SK-N-SH (cell line): ENCODE results near the gene CPEB3. TPM values are rescaled to one million over a fixed set of nuclear protein-coding genes. Genes with fewer than 3 reads are reported as not detected.

ENCODE experiments used
- CTCF ChIA-PET: fragments of 300-600, 350-600 bp; formaldehyde crosslinking; extraction: SDS; loops from one replicate; lab custom pipeline; 2021; lab: Yijun Ruan, JAX
- POLR2A ChIA-PET: fragments of 350-600 bp; sonication (Branson Sonifier 250); formaldehyde crosslinking; extraction: SDS; loops from one replicate; lab custom pipeline; 2020; ENCODE audit warnings: antibody characterized with exemption, inconsistent platforms; lab: Yijun Ruan, JAX
- DNase-seq: peaks from one replicate; pipeline ENCODE4 v3.0.0; 2012
- H2AFZ ChIP-seq: fragments of 200-600 bp; sonication (generic); 2 replicates; pipeline ENCODE4 v1.8.1; 2016; ENCODE audit warnings: antibody characterized with exemption, mild to moderate bottlenecking, low read depth
- H3F3A ChIP-seq: fragments of 200-600 bp; sonication (generic); replicated peaks from 2 replicates; pipeline ENCODE3; 2016; ENCODE audit warnings: antibody characterized with exemption, mild to moderate bottlenecking; ENCODE audit not compliant: insufficient read depth
- H3K27ac ChIP-seq, 2 experiments: fragments of 200-500 bp in 1 of 2; fragments of 200-600 bp in 1 of 2; sonication (Bioruptor generic) in 1 of 2; sonication (generic), shearing (Covaris generic) in 1 of 2; 2 replicates each; pipeline versions ENCODE4 v1.5.1 to v1.6.1; 2014 to 2016; ENCODE audit warnings: low read depth in 2 of 2, inconsistent platforms in 1 of 2, low read length in 1 of 2, mild to moderate bottlenecking in 1 of 2, mixed read lengths in 1 of 2
- H3K27me3 ChIP-seq: fragments of 200-600 bp; sonication (generic), shearing (Covaris generic); 2 replicates; pipeline ENCODE4 v1.6.1; 2016; ENCODE audit warnings: mixed run types; ENCODE audit not compliant: insufficient read depth
- H3K36me3 ChIP-seq, 2 experiments: fragments of 200-500 bp in 1 of 2; fragments of 200-600 bp in 1 of 2; sonication (Bioruptor generic) in 1 of 2; sonication (generic) in 1 of 2; replicated peaks in 1 of 2; 2 replicates each; pipeline versions ENCODE3 to v1.5.1; 2014 to 2016; ENCODE audit warnings: low read length in 1 of 2, mild to moderate bottlenecking in 1 of 2; ENCODE audit not compliant: insufficient read depth in 2 of 2, control insufficient read depth in 1 of 2
- H3K4me1 ChIP-seq, 2 experiments: fragments of 200-500 bp in 1 of 2; fragments of 200-600 bp in 1 of 2; sonication (Bioruptor generic) in 1 of 2; sonication (generic), shearing (Covaris generic) in 1 of 2; 2 replicates each; pipeline versions ENCODE4 v1.5.1 to v1.6.1; 2014 to 2016; ENCODE audit warnings: low read depth in 1 of 2, low read length in 1 of 2, mixed run types in 1 of 2; ENCODE audit not compliant: insufficient read depth in 2 of 2, control insufficient read depth in 1 of 2
- H3K4me2 ChIP-seq: fragments of 200-600 bp; sonication (generic), shearing (Covaris generic); 2 replicates; pipeline ENCODE4 v1.6.1; 2017; ENCODE audit warnings: mixed run types
- H3K4me3 ChIP-seq, 2 experiments: fragments of 200-500 bp in 1 of 2; fragments of 200-600 bp in 1 of 2; sonication (Bioruptor generic) in 1 of 2; sonication (generic), shearing (Covaris generic) in 1 of 2; 2 replicates each; pipeline versions ENCODE4 v1.5.1 to v1.8.1; 2014 to 2016; ENCODE audit warnings: low read depth in 2 of 2, inconsistent platforms in 1 of 2, low read length in 1 of 2, mild to moderate bottlenecking in 1 of 2, mixed read lengths in 1 of 2, moderate library complexity in 1 of 2
- H3K79me2 ChIP-seq: fragments of 200-600 bp; sonication (generic); 2 replicates; pipeline ENCODE4 v1.8.1; 2017; ENCODE audit warnings: mild to moderate bottlenecking; ENCODE audit not compliant: insufficient read depth
- H3K9ac ChIP-seq: fragments of 200-600 bp; sonication (generic); 2 replicates; pipeline ENCODE4 v1.6.1; 2017; ENCODE audit warnings: mixed run types
- H3K9me2 ChIP-seq: fragments of 200-600 bp; sonication (generic); 2 replicates; pipeline ENCODE4 v1.6.1; 2017; ENCODE audit warnings: mixed run types
- H3K9me3 ChIP-seq: fragments of 200-600 bp; sonication (generic); 2 replicates; pipeline ENCODE4 v1.6.1; 2017; ENCODE audit warnings: mixed run types, mild to moderate bottlenecking, moderate library complexity
- H4K20me1 ChIP-seq: fragments of 200-600 bp; sonication (generic); 2 replicates; pipeline ENCODE4 v1.6.1; 2017; ENCODE audit warnings: mild to moderate bottlenecking, mixed run types; ENCODE audit not compliant: insufficient read depth
- CTCF ChIP-seq: fragments of 200-600 bp; sonication (generic); IDR thresholded peaks from 2 replicates; pipeline ENCODE4 v1.6.1; 2017; ENCODE audit warnings: antibody characterized with exemption, mild to moderate bottlenecking, moderate library complexity
- ELF1 ChIP-seq: IDR thresholded peaks from 2 replicates; pipeline ENCODE4 v1.4.0; 2012
- EZH2phosphoT487 ChIP-seq: fragments of 200-600 bp; sonication (generic); IDR thresholded peaks from 2 replicates; pipeline ENCODE4 v1.6.1; 2017; ENCODE audit warnings: low read depth, mixed run types, mild to moderate bottlenecking, antibody characterized with exemption, moderate library complexity, borderline replicate concordance
- FOXJ3 ChIP-seq: sonication (generic); formaldehyde crosslinking; IDR thresholded peaks from 2 replicates; pipeline ENCODE4 v1.5.1; 2020; ENCODE audit warnings: mild to moderate bottlenecking, missing genetic modification reagents
- GABPA ChIP-seq: IDR thresholded peaks from 2 replicates; pipeline ENCODE4 v1.4.0; 2012; ENCODE audit warnings: low read depth, mild to moderate bottlenecking
- JUND ChIP-seq: IDR thresholded peaks from 2 replicates; pipeline ENCODE4 v1.4.0; 2012
- MXI1 ChIP-seq: IDR thresholded peaks from 2 replicates; pipeline ENCODE4 v1.6.1; 2012; ENCODE audit warnings: mild to moderate bottlenecking, low read depth, low read length, improper control_type of control experiment
- POLR2AphosphoS5 ChIP-seq: IDR thresholded peaks from 2 replicates; pipeline ENCODE4 v1.6.1; 2012; ENCODE audit warnings: low read depth, low read length
- REST ChIP-seq: IDR thresholded peaks from 2 replicates; pipeline ENCODE4 v1.6.1; 2012; ENCODE audit warnings: mild to moderate bottlenecking, low read depth, low read length, moderate library complexity
- TCF12 ChIP-seq: IDR thresholded peaks from 2 replicates; pipeline ENCODE4 v1.4.0; 2012
- USF1 ChIP-seq: IDR thresholded peaks from 2 replicates; pipeline ENCODE4 v1.4.0; 2012; ENCODE audit warnings: low read depth, borderline replicate concordance
- YY1 ChIP-seq: IDR thresholded peaks from 2 replicates; pipeline ENCODE4 v1.4.0; 2012; ENCODE audit warnings: low read depth, mild to moderate bottlenecking
- WGBS: methylation state at CpG from one replicate; pipeline ENCODE4 v1.1.6; 2017; ENCODE audit warnings: low lambda C conversion rate; 5-methylcytosine and 5-hydroxymethylcytosine counted together
- polyA plus RNA-seq, 3 experiments: library from polyadenylated mRNA; depleted of rRNA; stranded (reverse); fragments of >200 nt; gene quantifications; 2 replicates each; pipeline ENCODE4 v1.2.3, GENCODE V29; 2012
- small RNA-seq, 7 experiments: library from RNA; depleted of rRNA; stranded (forward); fragments of <200 nt; gene quantifications; one replicate each; pipeline ENCODE3, GENCODE V24; 2012

The CPEB3 gene
- polyA plus RNA-seq, 1 of the 3 experiments (the other 2 are of a cell fraction), result 0.36 TPM

- H3K27me3 ChIP-seq, result no peaks in the 10 kb centered on the region
- H3K27ac ChIP-seq, result no peak overlapping the region
- peaks cover 2% of the 10 kb centered on the region for H3F3A ChIP-seq
- no peaks in the 10 kb centered on the region for H3K9me2 ChIP-seq
- H3K36me3 ChIP-seq, result peaks cover 24 to 54% of the 10 kb centered on the region in 2 experiments
- H3K79me2 ChIP-seq, result no peaks in the 10 kb centered on the region
- DNase-seq, result no peak
- H3K9me3 ChIP-seq, result no peaks in the 10 kb centered on the region
- TF ChIP-seq MXI1 (no peak), YY1 (no peak), CTCF (no peak), EZH2phosphoT487 (no peak), JUND (no peak), GABPA (no peak), POLR2AphosphoS5 (no peak), TCF12 (no peak), USF1 (no peak), REST (no peak), FOXJ3 (CRISPR knock-in tag) (no peak), ELF1 (no peak)
- no peak overlapping the region for H3K4me3 ChIP-seq
- H3K4me1 ChIP-seq, result no peaks in the 10 kb centered on the region
- no peak overlapping the region for H3K9ac ChIP-seq
- WGBS, result 99% methylated on average over 3 of the region's 3 CpGs
- H3K4me2 ChIP-seq, result no peak overlapping the region
- ChIA-PET POLR2A (no interaction called here), CTCF (no interaction called here)
- H2AFZ ChIP-seq, result no peak overlapping the region
- H4K20me1 ChIP-seq, result no peaks in the 10 kb centered on the region
Measured at GRCh38 chr10:92001581-92001980, 289.3 kb downstream of the CPEB3 start.

Small RNAs within 50 kb of the gene (small RNA-seq; reads per million reads assigned to genes)
- 0 reads per million in 7 experiments for gene RF00019
- gene RF00402, result 0 reads per million in 7 experiments
- gene RF00622, result 0 reads per million in 7 experiments
- gene RNY3P12, result 0 to 1.0 (median 0) reads per million in 7 experiments

Other genes starting within 250 kb of the CPEB3 start
- gene MARCHF5, start 89 bp upstream of the CPEB3 start, polyA plus RNA-seq (2012; rRNA removed), result 24.2 and 32.0 TPM in 2 replicates